Astrocyte (in vitro differentiated cells and primary cell): ENCODE measurements around the gene ZNF74. TPM values are rescaled to one million over a fixed set of nuclear protein-coding genes. Genes with fewer than 3 reads are reported as not detected.

Experiments
- DNase-seq: peaks from one replicate; pipeline ENCODE4 v3.0.0-alpha.2; 2010; ENCODE audit warnings: low read depth
- FAIRE-seq: peaks from 2 replicates; lab custom pipeline; 2011; peaks lifted over from hg19 to GRCh38; lab: Jason Lieb, UNC
- H2AFZ ChIP-seq: 2 replicates; pipeline ENCODE4 v1.6.0; 2012; ENCODE audit warnings: low read depth, low read length, inconsistent platforms
- H3K27ac ChIP-seq: 2 replicates; pipeline ENCODE4 v1.5.1; 2011; ENCODE audit warnings: low read depth, low read length, inconsistent platforms
- H3K27me3 ChIP-seq: 2 replicates; pipeline ENCODE4 v1.6.0; 2011; ENCODE audit warnings: low read length, inconsistent platforms; ENCODE audit not compliant: insufficient read depth
- H3K36me3 ChIP-seq: 2 replicates; pipeline ENCODE4 v1.5.1; 2011; ENCODE audit warnings: low read length, inconsistent platforms; ENCODE audit not compliant: insufficient read depth
- H3K4me1 ChIP-seq: 2 replicates; pipeline ENCODE4 v1.5.1; 2011; ENCODE audit warnings: low read length, inconsistent platforms; ENCODE audit not compliant: insufficient read depth
- H3K4me2 ChIP-seq: 2 replicates; pipeline ENCODE4 v1.6.0; 2012; ENCODE audit warnings: low read length, inconsistent platforms
- H3K4me3 ChIP-seq: 2 replicates; pipeline ENCODE4 v1.5.1; 2011; ENCODE audit warnings: low read depth, mild to moderate bottlenecking, low read length, inconsistent platforms; ENCODE audit not compliant: insufficient read depth
- H3K79me2 ChIP-seq: 2 replicates; pipeline ENCODE4 v1.6.0; 2012; ENCODE audit warnings: mild to moderate bottlenecking, low read length, inconsistent platforms; ENCODE audit not compliant: insufficient read depth
- H3K9ac ChIP-seq: 2 replicates; pipeline ENCODE4 v1.6.0; 2012; ENCODE audit warnings: mild to moderate bottlenecking, low read length, inconsistent platforms
- H3K9me3 ChIP-seq: 2 replicates; pipeline ENCODE4 v1.5.1; 2012; ENCODE audit warnings: low read depth, mild to moderate bottlenecking, low read length, inconsistent platforms; ENCODE audit not compliant: insufficient read depth
- H4K20me1 ChIP-seq: 2 replicates; pipeline ENCODE4 v1.6.0; 2012; ENCODE audit warnings: low read length, inconsistent platforms; ENCODE audit not compliant: insufficient read depth
- H3K27ac Mint-ChIP-seq: one replicate; pipeline ENCODE4 v1.8.0; 2021; ENCODE audit warnings: mild to moderate bottlenecking, mixed read lengths; ENCODE audit not compliant: unreplicated experiment
- H3K27me3 Mint-ChIP-seq: one replicate; pipeline ENCODE4 v1.8.0; 2021; ENCODE audit warnings: low read depth, mixed read lengths; ENCODE audit not compliant: unreplicated experiment
- H3K36me3 Mint-ChIP-seq: one replicate; pipeline ENCODE4 v1.8.0; 2021; ENCODE audit warnings: low read depth, mixed read lengths; ENCODE audit not compliant: unreplicated experiment
- H3K4me1 Mint-ChIP-seq: one replicate; pipeline ENCODE4 v1.8.0; 2021; ENCODE audit warnings: low read depth, mixed read lengths; ENCODE audit not compliant: unreplicated experiment
- H3K4me3 Mint-ChIP-seq: one replicate; pipeline ENCODE4 v1.8.0; 2021; ENCODE audit warnings: mild to moderate bottlenecking, moderate library complexity, mixed read lengths; ENCODE audit not compliant: unreplicated experiment
- H3K9me3 Mint-ChIP-seq: one replicate; pipeline ENCODE4 v1.8.0; 2021; ENCODE audit warnings: mild to moderate bottlenecking, mixed read lengths; ENCODE audit not compliant: unreplicated experiment
- EZH2 ChIP-seq: IDR thresholded peaks from 2 replicates; pipeline ENCODE4 v1.6.1; 2012; ENCODE audit warnings: mild to moderate bottlenecking, low read length, inconsistent platforms; ENCODE audit not compliant: insufficient read depth
- total RNA-seq: library from RNA; stranded (reverse); gene quantifications from 2 replicates; pipeline ENCODE4 v1.2.1, GENCODE V29; 2021
- TF ChIP-seq, protein P1 (sequence below): IDR thresholded peaks from 2 replicates; pipeline ENCODE4 v1.5.1; 2011; ENCODE audit warnings: low read depth, mild to moderate bottlenecking, inconsistent platforms, low read length, moderate library complexity; ENCODE audit not compliant: insufficient read depth

Gene ZNF74
- total RNA-seq, 1 donor from 2014 or later = 14.2 TPM

DNA sequence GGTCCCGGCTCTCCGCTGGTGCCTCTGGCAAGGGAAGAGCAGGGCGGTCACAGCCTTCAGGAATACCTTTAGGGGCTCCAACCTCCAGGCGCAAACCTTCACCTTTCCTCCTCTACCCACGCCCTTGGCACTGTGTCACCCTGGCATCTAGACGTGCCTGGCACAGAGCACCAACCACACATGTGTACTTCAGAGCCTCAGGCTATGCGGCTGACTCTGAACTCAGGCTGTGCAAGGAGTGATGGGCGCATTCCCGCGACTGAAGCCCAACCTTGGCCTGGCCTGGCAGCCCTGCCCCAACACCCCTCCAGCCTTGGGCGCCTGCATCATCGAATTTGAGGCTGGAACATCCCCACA, 32.3 kb downstream of the ZNF74 start:
- Histone ChIP-seq H3K4me1 (peaks cover 16% of the 10 kb centered on the region), H3K4me3 (no peak overlapping the region), H3K79me2 (peaks cover 11% of the 10 kb centered on the region), H3K27ac (no peak overlapping the region), H4K20me1 (peaks cover 70% of the 10 kb centered on the region), H3K9me3 (no peaks in the 10 kb centered on the region), H3K36me3 (peaks cover 7% of the 10 kb centered on the region), H3K27me3 (no peaks in the 10 kb centered on the region), H2AFZ (no peak overlapping the region), H3K4me2 (no peak overlapping the region), H3K9ac (no peak overlapping the region)
- Mint-ChIP-seq H3K9me3 (no peaks in the 10 kb centered on the region), H3K4me3 (no peak overlapping the region), H3K4me1 (peaks cover 2% of the 10 kb centered on the region), H3K27ac (no peak overlapping the region), H3K27me3 (peaks cover 26% of the 10 kb centered on the region), H3K36me3 (peaks cover 18% of the 10 kb centered on the region)
- DNase-seq (no peak), FAIRE-seq (no peak)
- TF ChIP-seq, protein P1, sequence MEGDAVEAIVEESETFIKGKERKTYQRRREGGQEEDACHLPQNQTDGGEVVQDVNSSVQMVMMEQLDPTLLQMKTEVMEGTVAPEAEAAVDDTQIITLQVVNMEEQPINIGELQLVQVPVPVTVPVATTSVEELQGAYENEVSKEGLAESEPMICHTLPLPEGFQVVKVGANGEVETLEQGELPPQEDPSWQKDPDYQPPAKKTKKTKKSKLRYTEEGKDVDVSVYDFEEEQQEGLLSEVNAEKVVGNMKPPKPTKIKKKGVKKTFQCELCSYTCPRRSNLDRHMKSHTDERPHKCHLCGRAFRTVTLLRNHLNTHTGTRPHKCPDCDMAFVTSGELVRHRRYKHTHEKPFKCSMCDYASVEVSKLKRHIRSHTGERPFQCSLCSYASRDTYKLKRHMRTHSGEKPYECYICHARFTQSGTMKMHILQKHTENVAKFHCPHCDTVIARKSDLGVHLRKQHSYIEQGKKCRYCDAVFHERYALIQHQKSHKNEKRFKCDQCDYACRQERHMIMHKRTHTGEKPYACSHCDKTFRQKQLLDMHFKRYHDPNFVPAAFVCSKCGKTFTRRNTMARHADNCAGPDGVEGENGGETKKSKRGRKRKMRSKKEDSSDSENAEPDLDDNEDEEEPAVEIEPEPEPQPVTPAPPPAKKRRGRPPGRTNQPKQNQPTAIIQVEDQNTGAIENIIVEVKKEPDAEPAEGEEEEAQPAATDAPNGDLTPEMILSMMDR = no peak
- TF ChIP-seq EZH2 = no peak

DNA sequence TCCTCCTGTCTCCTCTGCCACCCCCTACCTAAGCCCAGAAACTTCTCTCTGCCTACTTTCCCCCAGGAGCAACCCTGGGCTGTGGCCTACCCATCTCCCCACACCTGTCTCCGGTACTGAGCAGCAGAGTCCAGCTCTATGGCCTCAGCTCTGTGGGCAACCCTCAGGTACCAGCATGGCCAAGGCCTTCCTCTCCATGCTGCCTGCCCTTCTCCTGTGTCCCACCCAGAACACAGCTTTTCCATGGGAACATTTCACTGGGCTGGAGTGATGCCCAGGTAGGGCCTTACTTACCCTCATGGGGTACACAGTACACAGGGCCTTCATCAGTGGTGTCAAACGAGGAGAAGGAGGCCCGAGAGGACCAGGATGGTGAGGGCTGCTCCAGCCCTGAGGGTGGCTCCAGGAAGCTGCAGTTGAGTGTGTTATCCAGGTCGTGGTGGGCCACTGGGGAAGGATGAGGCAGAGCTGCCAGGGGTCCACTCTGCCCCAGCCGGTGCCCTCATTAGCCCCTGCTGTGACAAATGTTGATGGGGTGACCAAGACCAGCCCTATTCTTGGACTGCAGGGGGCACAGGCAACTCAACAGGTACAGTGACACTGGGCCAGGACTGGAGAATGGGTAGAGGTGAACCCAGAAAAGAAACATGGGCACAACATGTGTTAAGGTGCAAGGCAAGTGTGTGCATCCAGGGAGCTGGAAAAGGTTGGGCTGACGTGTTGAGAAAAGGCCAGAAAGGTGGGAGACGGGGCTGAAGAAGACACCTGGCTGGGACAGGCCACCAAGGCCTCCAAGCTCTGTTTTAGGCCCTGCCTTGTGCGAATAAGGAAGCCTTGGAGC, 33.4 kb downstream of the ZNF74 start:
- Mint-ChIP-seq H3K4me1 (peaks cover 2% of the 10 kb centered on the region), H3K27ac (no peak overlapping the region), H3K36me3 (peaks cover 18% of the 10 kb centered on the region), H3K4me3 (peak overlapping the region; percentile 34), H3K27me3 (peaks cover 29% of the 10 kb centered on the region), H3K9me3 (no peaks in the 10 kb centered on the region)
- H3K27me3 ChIP-seq = no peaks in the 10 kb centered on the region
- no peak for DNase-seq
- H2AFZ ChIP-seq = no peak overlapping the region
- peaks cover 18% of the 10 kb centered on the region for H3K79me2 ChIP-seq
- no peak overlapping the region for H3K4me2 ChIP-seq
- no peaks in the 10 kb centered on the region for H3K9me3 ChIP-seq
- no peak overlapping the region for H3K27ac ChIP-seq
- no peak overlapping the region for H3K9ac ChIP-seq
- peaks cover 81% of the 10 kb centered on the region for H4K20me1 ChIP-seq
- H3K36me3 ChIP-seq = peaks cover 7% of the 10 kb centered on the region
- peaks cover 17% of the 10 kb centered on the region for H3K4me1 ChIP-seq
- no peak for TF ChIP-seq EZH2
- TF ChIP-seq, protein P1 = no peak
- no peak overlapping the region for H3K4me3 ChIP-seq
- no peak for FAIRE-seq

DNA sequence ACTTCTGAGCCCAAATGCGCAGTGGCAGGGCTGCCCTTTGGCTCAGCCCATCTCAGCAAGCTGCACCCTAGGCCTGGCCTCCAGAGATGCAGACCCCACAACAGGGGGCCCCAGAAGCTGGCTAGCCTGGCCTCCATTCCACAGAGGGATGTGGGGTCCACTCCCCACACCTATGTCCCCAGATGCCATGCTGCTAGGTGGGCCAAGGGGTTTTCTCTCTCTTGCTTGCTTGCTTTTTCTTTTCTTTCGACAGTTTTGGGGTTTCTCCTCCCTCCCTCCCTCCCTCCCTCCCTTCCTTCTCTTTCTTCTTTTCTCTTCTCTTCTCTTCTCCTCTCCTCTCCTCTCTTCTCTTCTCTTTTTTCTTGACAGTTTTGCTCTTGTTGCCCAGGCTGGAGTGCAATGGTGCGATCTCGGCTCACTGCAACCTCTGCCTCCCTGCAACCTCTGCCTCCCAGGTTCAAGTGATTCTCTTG, 34.0 kb downstream of the ZNF74 start:
- peaks cover 7% of the 10 kb centered on the region for H3K36me3 ChIP-seq
- H3K27ac Mint-ChIP-seq = no peak overlapping the region
- H2AFZ ChIP-seq = no peak overlapping the region
- H3K9me3 ChIP-seq = no peaks in the 10 kb centered on the region
- peaks cover 2% of the 10 kb centered on the region for H3K4me1 Mint-ChIP-seq
- no peak overlapping the region for H3K27ac ChIP-seq
- no peak overlapping the region for H3K4me3 ChIP-seq
- peaks cover 24% of the 10 kb centered on the region for H3K79me2 ChIP-seq
- peaks cover 87% of the 10 kb centered on the region for H4K20me1 ChIP-seq
- peaks cover 34% of the 10 kb centered on the region for H3K27me3 Mint-ChIP-seq
- peaks cover 2% of the 10 kb centered on the region for H3K9me3 Mint-ChIP-seq
- peaks cover 18% of the 10 kb centered on the region for H3K36me3 Mint-ChIP-seq
- H3K27me3 ChIP-seq = no peaks in the 10 kb centered on the region
- no peak for FAIRE-seq
- TF ChIP-seq EZH2 = no peak
- TF ChIP-seq, protein P1 = no peak
- no peak overlapping the region for H3K9ac ChIP-seq
- peaks cover 12% of the 10 kb centered on the region for H3K4me1 ChIP-seq
- no peak for DNase-seq
- H3K4me2 ChIP-seq = no peak overlapping the region
- H3K4me3 Mint-ChIP-seq = no peak overlapping the region
